ENCODE data around the gene VAT1L. TPM values are rescaled to one million over a fixed set of nuclear protein-coding genes. Genes with fewer than 3 reads are reported as not detected.

VAT1L gene
- polyA plus RNA-seq, 1 of the 3 experiments (the other 2 are of a cell fraction) = 52.5 TPM

DNA sequence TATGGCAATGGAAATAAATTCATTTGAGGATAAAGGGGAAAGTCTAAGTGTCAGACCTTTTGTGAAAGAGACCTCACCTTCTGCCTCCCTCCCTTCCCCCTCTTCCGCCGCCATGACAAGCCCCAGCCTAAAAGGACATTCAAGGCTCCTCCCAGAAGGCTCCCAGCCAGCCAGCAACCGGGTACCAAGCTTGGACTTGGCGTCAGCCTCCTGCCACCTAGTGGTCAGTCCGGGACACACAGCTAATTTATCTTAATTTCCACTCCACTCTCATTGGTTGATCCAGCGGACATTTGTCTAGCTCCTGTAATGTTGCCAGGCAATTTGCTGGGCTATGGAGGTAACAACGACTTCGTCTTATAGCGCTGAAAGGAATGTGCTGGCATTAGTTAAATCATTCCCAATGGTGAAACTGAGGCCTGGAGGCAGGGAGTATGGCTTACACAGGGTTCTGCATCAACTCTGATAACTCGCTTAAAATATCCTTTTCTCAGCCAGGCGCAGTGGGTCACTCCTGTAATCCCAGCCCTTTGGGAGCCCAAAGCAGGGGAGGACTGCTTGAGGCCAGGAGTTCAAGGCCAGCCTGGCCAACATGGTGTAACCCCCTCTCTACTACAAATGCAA is 214.7 kb downstream of the VAT1L start:
- H3K79me2 ChIP-seq (ENCODE audit: insufficient read depth) = no peaks in the 10 kb centered on the region
- H3K9me3 ChIP-seq = no peaks in the 10 kb centered on the region
- ChIA-PET POLR2A (interaction anchor here (0.6 kb wide), 1 partner anchor 429 kb away, joined by 3 read pairs; no protein-coding TSS in a partner anchor), CTCF (interaction anchor here (0.6 to 4.0 kb wide), 42 partner anchors 8 to 775 kb away, joined by 3 to 28 read pairs (median 4); partner anchors contain the start of genes VAT1L and WWOX)
- H3K36me3 ChIP-seq (replicated peaks in 1 of 2; ENCODE audit: control insufficient read depth in 1 of 2, insufficient read depth in 2 of 2, low read length in 1 of 2) = no peaks in the 10 kb centered on the region
- H3F3A ChIP-seq (replicated peaks; ENCODE audit: insufficient read depth) = no peaks in the 10 kb centered on the region
- H2AFZ ChIP-seq (ENCODE audit: low read depth) = peak overlapping the region; percentile 79
- H3K4me3 ChIP-seq (ENCODE audit: low read depth in 2 of 2, low read length in 1 of 2) = peak overlapping the region in 1 of 2 experiments; percentile 14; a peak in 1 of 4 replicates
- H3K4me1 ChIP-seq (ENCODE audit: control insufficient read depth in 1 of 2, insufficient read depth in 2 of 2, low read depth in 1 of 2, low read length in 1 of 2) = no peaks in the 10 kb centered on the region; a peak in 1 of 4 replicates
- no peaks in the 10 kb centered on the region for H4K20me1 ChIP-seq (ENCODE audit: insufficient read depth)
- peak overlapping the region; percentile 39; the same call in 1 of the 2 replicates for H3K4me2 ChIP-seq
- H3K27me3 ChIP-seq (ENCODE audit: insufficient read depth) = no peaks in the 10 kb centered on the region
- WGBS (ENCODE audit: low lambda C conversion rate) = 15% methylated on average over 11 of the region's 11 CpGs
- no peak overlapping the region for H3K27ac ChIP-seq (ENCODE audit: low read depth in 2 of 2, low read length in 1 of 2)
- no peak overlapping the region for H3K9ac ChIP-seq
- no peaks in the 10 kb centered on the region for H3K9me2 ChIP-seq
- DNase-seq = peak; percentile 85
- TF ChIP-seq NFIC (IDR thresholded peaks at IDR 0.05; ENCODE audit: borderline replicate concordance) (peak; percentile 37; the same call in 1 of the 2 replicates), GABPA (IDR thresholded peaks at IDR 0.05; ENCODE audit: low read depth) (no peak), EP300 (IDR thresholded peaks at IDR 0.05; ENCODE audit: borderline replicate concordance in 1 of 2, low read depth in 1 of 2, low read length in 1 of 2) (peak in 1 of 2 experiments; percentile 44; a peak in 1 of 4 replicates), RCOR1 (IDR thresholded peaks at IDR 0.05; ENCODE audit: low read length) (no peak), SMC3 (IDR thresholded peaks at IDR 0.05; ENCODE audit: low read depth, low read length) (peak; percentile 81), CTCF (IDR thresholded peaks at IDR 0.05) (peak; percentile 92), REST (IDR thresholded peaks at IDR 0.05; ENCODE audit: low read depth, low read length) (no peak), MXI1 (IDR thresholded peaks at IDR 0.05; ENCODE audit: low read depth, low read length) (0 out of 2 replicates have a peak, but pooled peaks have one; percentile 18), FOXJ3 (CRISPR knock-in tag; IDR thresholded peaks at IDR 0.05) (no peak), CHD2 (IDR thresholded peaks at IDR 0.05; ENCODE audit: low read length, partially characterized antibody) (peak; percentile 60), YY1 (IDR thresholded peaks at IDR 0.05; ENCODE audit: low read depth) (peak; percentile 78), GATA2 (CRISPR knock-in tag; IDR thresholded peaks at IDR 0.05) (no peak), FOXM1 (IDR thresholded peaks at IDR 0.05; ENCODE audit: low read depth) (no peak), TCF12 (IDR thresholded peaks at IDR 0.05) (no peak), RXRA (IDR thresholded peaks at IDR 0.05; ENCODE audit: borderline replicate concordance, low read depth) (no peak), PBX3 (IDR thresholded peaks at IDR 0.05) (peak; percentile 88), NRF1 (IDR thresholded peaks at IDR 0.05; ENCODE audit: low read depth, low read length) (no peak), POLR2AphosphoS5 (IDR thresholded peaks at IDR 0.05; ENCODE audit: low read depth, low read length) (no peak), TAF1 (IDR thresholded peaks at IDR 0.05; ENCODE audit: borderline replicate concordance, low read depth, low read length) (0 out of 2 replicates have a peak, but pooled peaks have one; percentile 32), FOSL2 (IDR thresholded peaks at IDR 0.05; ENCODE audit: borderline replicate concordance, low read depth) (no peak), JUND (IDR thresholded peaks at IDR 0.05) (no peak), RFX5 (IDR thresholded peaks at IDR 0.05; ENCODE audit: low read length) (peak; percentile 87), SIN3A (IDR thresholded peaks at IDR 0.05; ENCODE audit: borderline replicate concordance, low read depth, low read length) (no peak)
- TF ChIP-seq, protein P1, sequence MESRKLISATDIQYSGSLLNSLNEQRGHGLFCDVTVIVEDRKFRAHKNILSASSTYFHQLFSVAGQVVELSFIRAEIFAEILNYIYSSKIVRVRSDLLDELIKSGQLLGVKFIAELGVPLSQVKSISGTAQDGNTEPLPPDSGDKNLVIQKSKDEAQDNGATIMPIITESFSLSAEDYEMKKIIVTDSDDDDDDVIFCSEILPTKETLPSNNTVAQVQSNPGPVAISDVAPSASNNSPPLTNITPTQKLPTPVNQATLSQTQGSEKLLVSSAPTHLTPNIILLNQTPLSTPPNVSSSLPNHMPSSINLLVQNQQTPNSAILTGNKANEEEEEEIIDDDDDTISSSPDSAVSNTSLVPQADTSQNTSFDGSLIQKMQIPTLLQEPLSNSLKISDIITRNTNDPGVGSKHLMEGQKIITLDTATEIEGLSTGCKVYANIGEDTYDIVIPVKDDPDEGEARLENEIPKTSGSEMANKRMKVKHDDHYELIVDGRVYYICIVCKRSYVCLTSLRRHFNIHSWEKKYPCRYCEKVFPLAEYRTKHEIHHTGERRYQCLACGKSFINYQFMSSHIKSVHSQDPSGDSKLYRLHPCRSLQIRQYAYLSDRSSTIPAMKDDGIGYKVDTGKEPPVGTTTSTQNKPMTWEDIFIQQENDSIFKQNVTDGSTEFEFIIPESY (IDR thresholded peaks at IDR 0.05; ENCODE audit: borderline replicate concordance, low read depth) = no peak
- TF ChIP-seq, protein P2, sequence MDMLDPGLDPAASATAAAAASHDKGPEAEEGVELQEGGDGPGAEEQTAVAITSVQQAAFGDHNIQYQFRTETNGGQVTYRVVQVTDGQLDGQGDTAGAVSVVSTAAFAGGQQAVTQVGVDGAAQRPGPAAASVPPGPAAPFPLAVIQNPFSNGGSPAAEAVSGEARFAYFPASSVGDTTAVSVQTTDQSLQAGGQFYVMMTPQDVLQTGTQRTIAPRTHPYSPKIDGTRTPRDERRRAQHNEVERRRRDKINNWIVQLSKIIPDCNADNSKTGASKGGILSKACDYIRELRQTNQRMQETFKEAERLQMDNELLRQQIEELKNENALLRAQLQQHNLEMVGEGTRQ (IDR thresholded peaks at IDR 0.05; ENCODE audit: borderline replicate concordance, low read depth, low read length) = no peak
